ENCODE data around the gene ROM1. TPM values are rescaled to one million over a fixed set of nuclear protein-coding genes. Genes with fewer than 3 reads are reported as not detected.
A peak's percentile ranks its signal among the peaks of the same experiment; 100 is the strongest.

Gene ROM1
- total and polyA plus RNA-seq, 4 donors = 3.5 to 17.9 (median 9.4) TPM

DNA sequence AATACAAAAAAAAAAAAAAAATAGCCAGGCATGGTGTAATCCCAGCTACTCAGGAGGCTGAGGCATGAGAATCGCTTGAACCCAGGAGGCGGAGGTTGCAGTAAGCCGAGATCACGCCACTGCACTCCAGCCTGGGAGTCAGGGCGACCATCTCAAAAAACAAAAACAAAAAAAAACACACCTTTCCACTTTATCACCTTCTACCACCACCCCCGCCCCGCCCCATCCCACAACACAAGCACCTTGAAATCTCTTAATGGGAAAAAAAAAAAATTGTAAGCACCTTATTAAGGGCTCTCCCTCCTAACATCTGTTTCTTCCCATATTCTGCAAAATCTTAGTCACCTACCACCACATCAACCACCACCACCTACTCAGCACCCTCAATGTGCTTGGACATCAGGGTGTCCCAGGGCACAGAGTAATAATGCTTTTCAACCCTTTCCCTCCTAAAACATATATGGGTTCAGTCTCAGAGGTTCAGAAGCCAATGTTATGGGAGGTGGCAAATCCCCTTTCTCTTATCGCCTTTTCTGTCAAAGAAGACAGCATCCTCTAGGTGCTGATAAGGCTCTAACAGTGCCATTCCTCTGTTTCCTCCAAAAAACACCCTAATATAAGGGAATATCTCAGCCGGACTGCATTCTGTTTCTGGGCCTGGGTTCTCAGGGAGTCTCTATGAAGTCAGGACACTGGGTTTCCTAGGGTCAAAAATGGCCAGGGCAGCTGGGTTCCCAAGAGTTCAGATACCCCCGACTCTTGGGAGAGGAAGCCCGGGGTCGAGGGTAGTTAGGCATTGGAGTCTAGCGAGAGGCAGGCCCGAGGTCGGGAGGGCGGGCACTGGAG is 39.3 kb downstream of the ROM1 start:
- Histone ChIP-seq H3K9ac (ENCODE audit: insufficient read depth in 1 of 2, low read length in 2 of 2) (peak overlapping the region; percentile 81 to 82), H3K27ac (ENCODE audit: low read depth in 1 of 2, low read length in 1 of 2) (peak overlapping the region; percentile 87 to 93), H3K4me1 (ENCODE audit: control insufficient read depth in 5 of 5, insufficient read depth in 5 of 5, low read length in 5 of 5) (peaks cover 0 to 13% (median 0%) of the 10 kb centered on the region in 5 donors), H3K27me3 (ENCODE audit: control insufficient read depth in 3 of 3, insufficient read depth in 3 of 3, low read length in 2 of 3) (no peaks in the 10 kb centered on the region), H3K36me3 (ENCODE audit: control insufficient read depth in 4 of 4, insufficient read depth in 4 of 4, low read length in 4 of 4) (peaks cover 0 to 20% (median 14%) of the 10 kb centered on the region in 4 donors), H3K9me3 (ENCODE audit: control insufficient read depth in 4 of 4, insufficient read depth in 3 of 4, low read length in 3 of 4) (no peaks in the 10 kb centered on the region), H3K4me3 (peak overlapping the region; percentile 73)
- 30 to 34% methylated on average over 16 of the region's 16 CpGs for whole genome bisulfite sequencing, 2 donors
- DNase-seq = no peak
- TF ChIP-seq, protein P1, sequence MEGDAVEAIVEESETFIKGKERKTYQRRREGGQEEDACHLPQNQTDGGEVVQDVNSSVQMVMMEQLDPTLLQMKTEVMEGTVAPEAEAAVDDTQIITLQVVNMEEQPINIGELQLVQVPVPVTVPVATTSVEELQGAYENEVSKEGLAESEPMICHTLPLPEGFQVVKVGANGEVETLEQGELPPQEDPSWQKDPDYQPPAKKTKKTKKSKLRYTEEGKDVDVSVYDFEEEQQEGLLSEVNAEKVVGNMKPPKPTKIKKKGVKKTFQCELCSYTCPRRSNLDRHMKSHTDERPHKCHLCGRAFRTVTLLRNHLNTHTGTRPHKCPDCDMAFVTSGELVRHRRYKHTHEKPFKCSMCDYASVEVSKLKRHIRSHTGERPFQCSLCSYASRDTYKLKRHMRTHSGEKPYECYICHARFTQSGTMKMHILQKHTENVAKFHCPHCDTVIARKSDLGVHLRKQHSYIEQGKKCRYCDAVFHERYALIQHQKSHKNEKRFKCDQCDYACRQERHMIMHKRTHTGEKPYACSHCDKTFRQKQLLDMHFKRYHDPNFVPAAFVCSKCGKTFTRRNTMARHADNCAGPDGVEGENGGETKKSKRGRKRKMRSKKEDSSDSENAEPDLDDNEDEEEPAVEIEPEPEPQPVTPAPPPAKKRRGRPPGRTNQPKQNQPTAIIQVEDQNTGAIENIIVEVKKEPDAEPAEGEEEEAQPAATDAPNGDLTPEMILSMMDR (IDR thresholded peaks at IDR 0.05; ENCODE audit: control extremely low read depth, extremely low read depth) = no peak
- ATAC-seq (ENCODE audit: insufficient read depth, low FRiP score) = no peak

DNA sequence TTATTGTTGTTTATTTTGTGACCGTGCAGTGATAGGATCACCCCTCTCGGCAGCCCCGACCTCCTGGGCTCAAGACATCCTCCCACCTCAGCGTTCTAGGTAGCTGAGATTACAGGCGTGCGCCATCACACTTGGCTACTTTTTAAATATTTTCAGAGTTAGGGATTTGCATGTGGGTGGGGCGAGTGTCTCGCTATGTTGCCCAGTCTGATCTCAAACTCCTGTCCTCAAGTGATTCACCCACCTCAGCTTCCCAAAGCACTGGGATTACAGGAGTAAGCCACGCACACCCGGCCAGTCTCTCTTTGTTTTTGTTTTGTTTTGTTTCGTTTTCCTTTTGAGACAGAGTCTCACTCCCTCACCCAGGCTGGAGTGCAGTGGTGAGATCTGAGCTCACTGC is 41.2 kb downstream of the ROM1 start:
- DNase-seq (no peak), ATAC-seq (ENCODE audit: insufficient read depth, low FRiP score) (no peak)
- H3K27me3 ChIP-seq (ENCODE audit: control insufficient read depth in 3 of 3, insufficient read depth in 3 of 3, low read length in 2 of 3) = no peaks in the 10 kb centered on the region
- H3K4me1 ChIP-seq (ENCODE audit: control insufficient read depth in 5 of 5, insufficient read depth in 5 of 5, low read length in 5 of 5) = peaks cover 0 to 11% (median 0%) of the 10 kb centered on the region in 5 donors
- TF ChIP-seq, protein P1 (IDR thresholded peaks at IDR 0.05; ENCODE audit: control extremely low read depth, extremely low read depth) = no peak
- no peak overlapping the region for H3K4me3 ChIP-seq
- no peak overlapping the region for H3K9ac ChIP-seq (ENCODE audit: insufficient read depth in 1 of 2, low read length in 2 of 2)
- peaks cover 0 to 5% (median 1%) of the 10 kb centered on the region in 4 donors for H3K36me3 ChIP-seq (ENCODE audit: control insufficient read depth in 4 of 4, insufficient read depth in 4 of 4, low read length in 4 of 4)
- H3K27ac ChIP-seq (ENCODE audit: low read depth in 1 of 2, low read length in 1 of 2) = no peak overlapping the region
- no peaks in the 10 kb centered on the region for H3K9me3 ChIP-seq (ENCODE audit: control insufficient read depth in 4 of 4, insufficient read depth in 3 of 4, low read length in 3 of 4)
- WGBS, 2 donors = 89 to 93% methylated on average over 11 of the region's 11 CpGs

DNA sequence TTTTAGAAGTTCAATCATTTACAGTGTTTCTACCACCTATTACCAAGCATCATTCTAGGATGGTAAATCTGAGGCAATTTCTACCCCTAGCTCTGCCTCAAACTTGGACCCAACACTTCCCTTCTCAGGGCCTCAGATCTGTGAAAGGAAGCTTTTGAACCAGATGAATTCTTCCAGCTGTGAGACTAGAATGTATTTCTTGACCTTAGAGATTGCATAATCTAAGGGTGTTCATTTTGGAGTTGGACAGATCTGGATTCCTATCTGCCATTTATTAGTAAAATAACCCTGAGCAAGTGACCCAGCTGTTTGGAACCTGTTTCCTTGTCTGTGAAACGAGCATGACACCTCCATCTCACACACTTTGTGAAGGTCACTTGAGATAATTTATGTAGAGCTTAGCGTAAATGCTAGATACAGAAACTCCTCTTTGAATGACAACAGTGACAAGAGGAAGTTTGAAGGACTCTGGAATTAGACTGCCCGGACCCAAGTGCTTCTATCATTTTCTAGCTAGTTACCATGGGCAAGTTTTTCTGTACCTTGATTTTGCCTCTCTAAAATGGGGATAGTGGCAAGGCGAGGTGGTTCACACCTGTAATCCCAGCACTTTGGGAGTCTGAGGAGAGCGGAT is 43.9 kb downstream of the ROM1 start:
- 56 to 66% methylated on average over 5 of the region's 5 CpGs for WGBS, 2 donors
- no peaks in the 10 kb centered on the region for H3K9me3 ChIP-seq (ENCODE audit: control insufficient read depth in 4 of 4, insufficient read depth in 3 of 4, low read length in 3 of 4)

More for the DNA sequence above, 43.9 kb downstream of the ROM1 start:
- Histone ChIP-seq H3K36me3 (ENCODE audit: control insufficient read depth in 4 of 4, insufficient read depth in 4 of 4, low read length in 4 of 4) (no peaks in the 10 kb centered on the region), H3K27me3 (ENCODE audit: control insufficient read depth in 3 of 3, insufficient read depth in 3 of 3, low read length in 2 of 3) (no peaks in the 10 kb centered on the region), H3K27ac (ENCODE audit: low read depth in 1 of 2, low read length in 1 of 2) (no peak overlapping the region), H3K9ac (ENCODE audit: insufficient read depth in 1 of 2, low read length in 2 of 2) (no peak overlapping the region), H3K4me1 (ENCODE audit: control insufficient read depth in 5 of 5, insufficient read depth in 5 of 5, low read length in 5 of 5) (peaks cover 0 to 6% (median 0%) of the 10 kb centered on the region in 5 donors), H3K4me3 (no peak overlapping the region)
- TF ChIP-seq, protein P1 (IDR thresholded peaks at IDR 0.05; ENCODE audit: control extremely low read depth, extremely low read depth) = no peak
- no peak for ATAC-seq (ENCODE audit: insufficient read depth, low FRiP score)
- DNase-seq = peak in 2 of 3 donors; percentile 53 to 58
